Activated T-helper 9 cell treated with anti-CD3 and anti-CD28 coated beads, Interleukin-2, amount 50 U/mL, for 16 hours (primary cell): ENCODE results near the gene NEO1.
"Not testable (repeated sequence)": the region's sequence is repeated elsewhere in the genome, so short reads cannot be mapped to it uniquely, and the experiment has no call there.

Source experiments
- DNase-seq: peaks from one replicate; pipeline ENCODE4 v3.0.0-alpha.2; 2020; ENCODE audit warnings: low read depth

The NEO1 gene

DNA sequence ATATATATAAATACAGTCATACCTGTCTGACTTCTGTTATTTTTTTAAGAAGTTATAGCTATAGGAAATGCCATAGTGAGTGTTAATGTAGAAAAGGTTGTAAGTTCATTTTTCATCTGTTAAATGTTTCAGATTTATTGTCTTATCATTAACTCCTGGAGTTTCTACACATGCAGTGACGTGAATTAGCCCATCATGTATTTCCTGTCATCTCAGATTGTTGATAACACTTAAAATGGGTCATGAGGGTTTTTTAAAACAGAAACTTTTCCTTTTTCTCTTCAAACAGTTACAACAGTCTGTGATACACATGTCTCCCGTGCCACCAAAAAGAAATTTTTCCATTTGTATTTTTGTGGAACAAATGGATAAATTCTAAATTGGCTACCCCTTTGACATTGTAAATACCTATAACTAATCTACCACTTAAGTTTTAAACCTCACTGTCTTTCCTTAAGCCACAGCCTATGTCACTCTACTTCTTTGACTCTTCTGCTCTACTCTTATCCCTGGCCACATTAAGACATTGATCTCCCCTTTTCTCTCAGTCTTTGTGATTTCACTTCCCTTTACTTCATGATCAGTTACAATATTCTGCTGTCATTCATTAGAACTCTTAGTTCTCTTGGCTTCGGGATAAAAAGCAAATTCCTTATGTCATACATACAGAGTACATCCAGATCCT lies 89.1 kb downstream of the NEO1 start:
- DNase-seq = no peak

DNA sequence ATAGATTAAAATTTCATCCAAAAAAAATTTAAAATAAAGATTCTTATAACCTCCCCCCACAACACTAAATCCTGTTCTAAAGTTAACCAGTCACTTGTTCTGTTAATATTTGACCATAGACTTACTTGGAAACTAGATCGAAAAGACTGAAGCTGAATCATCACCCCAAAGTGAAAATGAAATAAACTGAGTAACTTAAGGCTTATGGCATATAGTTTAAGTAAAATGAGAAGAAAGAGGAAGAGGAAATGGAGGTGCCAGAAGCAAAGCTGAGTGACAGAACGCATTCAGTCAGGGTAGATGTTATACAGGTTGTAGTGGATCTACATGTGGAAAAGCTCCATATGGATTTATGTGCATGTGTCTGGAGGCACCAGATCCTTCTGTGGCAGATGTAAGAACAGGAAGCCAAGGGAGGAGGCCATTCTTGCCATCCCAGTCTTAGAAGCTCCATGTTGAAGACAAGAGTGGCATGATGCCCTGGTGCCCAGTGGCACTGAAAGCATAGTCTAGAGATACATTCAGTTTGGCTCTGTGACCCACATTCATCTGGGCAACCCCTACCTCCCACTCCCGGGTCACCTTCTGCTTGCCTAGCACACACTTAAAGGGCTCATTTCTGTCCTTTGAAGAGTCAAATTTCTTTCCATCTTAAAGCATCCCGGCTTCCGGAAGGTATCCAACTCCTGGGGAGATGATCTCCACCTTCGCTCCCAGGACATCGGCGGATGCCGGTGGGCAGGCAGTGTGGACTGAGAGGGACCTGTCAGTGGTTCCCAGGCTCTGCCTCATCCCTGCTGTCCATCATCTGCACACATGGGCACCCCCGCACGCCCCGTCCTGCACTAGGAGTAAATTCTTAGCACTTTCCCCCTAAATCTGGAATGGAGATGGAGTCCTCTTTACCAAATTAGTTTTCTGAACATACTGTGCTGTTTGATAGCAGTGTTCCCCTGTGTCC lies 90.8 kb downstream of the NEO1 start:
- DNase-seq = no peak

DNA sequence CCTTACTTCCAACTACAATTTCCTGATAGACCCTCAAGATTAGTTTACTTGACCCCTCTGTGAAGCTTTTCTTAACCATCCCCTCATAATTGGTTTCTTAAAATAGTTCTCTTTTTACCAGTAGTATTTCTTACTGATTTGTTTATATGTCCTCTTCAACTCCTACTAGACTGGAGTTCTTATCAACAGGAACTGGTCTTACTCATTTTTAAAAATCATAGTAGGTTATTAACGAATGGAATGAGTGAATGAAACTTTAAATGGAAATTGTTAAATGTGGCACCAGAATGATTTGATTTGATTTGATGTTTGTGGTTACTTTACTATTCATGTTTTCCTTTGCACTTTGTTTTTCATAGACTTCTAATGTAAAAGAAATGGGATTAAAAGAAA lies 91.5 kb downstream of the NEO1 start:
- DNase-seq = no peak

DNA sequence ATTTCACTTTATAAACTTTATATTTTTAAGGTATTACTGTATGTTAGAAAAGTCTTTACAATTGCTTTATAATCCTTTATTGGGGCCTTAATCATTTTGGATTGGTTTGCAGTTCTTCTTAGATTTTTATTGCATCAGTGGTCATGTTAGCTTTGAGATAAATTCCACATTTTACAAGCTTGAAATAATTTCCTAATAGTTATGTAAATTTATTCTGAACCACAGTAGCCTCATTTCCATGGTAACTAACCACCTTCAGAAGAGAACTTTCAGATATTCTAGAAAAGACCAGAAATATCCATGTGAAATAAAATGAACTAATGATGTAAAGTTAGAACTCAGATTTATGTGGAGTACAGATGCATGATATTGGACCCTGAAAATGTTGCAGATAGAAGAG lies 94.2 kb downstream of the NEO1 start:
- DNase-seq = no peak

DNA sequence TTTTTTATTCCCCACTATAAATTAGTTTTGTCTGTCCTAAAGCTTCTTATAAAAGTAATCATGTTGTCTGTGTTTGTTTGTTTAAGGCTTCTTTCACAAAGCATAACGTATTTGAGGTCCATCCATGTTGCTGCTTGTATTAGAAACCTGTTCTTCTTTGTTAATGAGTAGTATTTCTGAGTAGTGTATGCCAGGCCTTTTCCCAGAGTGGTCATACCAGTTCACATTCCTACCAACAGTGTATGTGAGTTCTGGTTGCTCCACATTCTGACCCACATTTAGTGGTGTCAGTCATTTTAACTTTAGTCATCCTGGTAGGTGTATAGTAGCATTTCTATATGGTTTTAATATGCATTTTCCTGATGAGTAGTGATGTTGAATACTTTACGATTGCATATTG lies 98.6 kb downstream of the NEO1 start:
- DNase-seq = no peak

DNA sequence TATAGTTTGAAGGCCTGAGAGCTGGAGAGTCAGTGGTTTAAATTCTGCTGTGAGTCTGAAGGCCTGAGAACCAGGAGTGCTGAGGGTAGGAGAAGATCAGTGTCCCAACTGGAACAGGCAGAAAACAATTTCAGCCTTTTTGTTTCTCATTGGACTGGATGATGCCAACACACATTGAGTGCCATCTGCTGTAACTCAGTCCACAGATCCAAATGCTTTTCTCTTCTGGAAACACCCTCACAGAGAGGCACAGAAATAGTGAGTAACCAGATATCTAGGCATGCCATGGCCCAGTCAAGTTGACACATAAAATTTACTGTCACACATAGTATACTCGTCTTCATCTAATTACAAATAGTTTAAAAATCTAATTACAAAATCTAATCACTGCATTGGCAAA lies 100.8 kb downstream of the NEO1 start:
- no peak for DNase-seq

DNA sequence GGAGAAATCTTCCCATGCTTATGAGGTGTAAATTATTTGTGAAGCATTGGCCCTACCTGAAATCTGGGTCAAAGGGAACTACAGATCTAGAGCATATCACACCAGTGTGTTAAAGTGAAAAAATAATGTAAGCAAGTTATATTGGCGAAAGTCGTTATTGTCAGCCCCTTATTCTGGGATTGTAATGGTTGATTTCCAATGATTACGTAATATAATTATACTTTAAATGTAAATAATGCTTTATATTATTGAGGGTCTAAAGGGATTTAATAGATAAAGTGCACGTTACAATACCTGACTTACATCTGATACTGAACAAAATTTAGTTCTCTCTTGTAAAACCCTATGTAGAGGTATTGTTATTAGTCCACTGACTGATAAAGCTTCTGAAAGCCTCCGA lies 101.2 kb downstream of the NEO1 start:
- DNase-seq = no peak

DNA sequence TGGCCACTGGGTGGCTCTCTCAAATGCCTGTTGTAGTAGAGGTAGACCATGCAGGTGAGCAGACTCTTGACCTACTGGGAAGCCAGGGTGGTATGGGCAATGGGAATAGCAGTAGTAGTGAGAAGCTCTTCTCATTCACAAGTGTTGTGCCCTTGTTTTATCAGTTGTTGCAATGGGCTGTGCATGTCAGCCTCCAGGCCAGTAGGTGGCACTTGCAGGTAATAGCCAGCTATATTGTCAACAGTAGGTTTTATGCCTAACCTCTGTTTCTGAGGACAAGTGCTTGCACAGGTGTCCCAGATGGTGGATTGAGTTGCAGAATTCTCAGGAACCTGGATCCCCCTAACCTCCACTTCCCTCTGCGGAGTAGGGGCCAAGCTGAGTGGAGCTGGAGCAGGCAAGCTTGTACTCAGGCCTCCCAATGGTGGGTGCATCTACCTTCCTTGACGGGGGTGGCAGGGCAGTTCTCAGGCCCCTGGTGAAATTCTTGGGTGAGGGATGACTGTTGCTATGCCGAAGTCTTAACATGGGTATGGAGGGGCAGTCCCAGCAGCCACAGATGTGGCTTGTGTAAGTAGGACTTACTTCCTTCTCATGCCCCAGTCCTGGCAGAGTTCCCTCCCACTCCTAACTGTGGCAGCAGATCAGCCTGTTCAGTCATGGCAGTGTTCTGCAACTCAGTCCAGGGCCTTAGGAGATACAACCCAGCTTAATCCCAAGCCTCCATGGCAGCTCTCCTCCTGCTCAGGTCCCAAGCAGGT lies 104.3 kb downstream of the NEO1 start:
- DNase-seq = no peak

DNA sequence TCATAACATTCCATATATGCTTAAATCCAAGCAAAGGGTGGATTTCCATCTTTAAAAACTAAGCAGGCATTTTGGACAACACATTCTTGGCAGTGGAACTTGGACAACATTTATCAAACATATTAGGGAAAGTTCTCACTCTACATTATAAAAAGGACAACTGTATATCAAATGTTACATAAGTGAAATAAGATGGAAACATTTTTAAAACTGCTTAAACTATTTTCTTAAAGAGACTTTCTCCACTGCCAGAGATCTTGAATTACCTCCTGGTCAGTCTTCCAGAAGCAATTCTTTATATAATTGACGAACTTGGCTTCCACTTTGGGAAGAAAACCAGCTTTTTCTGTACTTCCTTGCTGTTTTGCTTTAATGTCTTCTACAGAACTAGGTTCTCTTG lies 109.3 kb downstream of the NEO1 start:
- no peak for DNase-seq

DNA sequence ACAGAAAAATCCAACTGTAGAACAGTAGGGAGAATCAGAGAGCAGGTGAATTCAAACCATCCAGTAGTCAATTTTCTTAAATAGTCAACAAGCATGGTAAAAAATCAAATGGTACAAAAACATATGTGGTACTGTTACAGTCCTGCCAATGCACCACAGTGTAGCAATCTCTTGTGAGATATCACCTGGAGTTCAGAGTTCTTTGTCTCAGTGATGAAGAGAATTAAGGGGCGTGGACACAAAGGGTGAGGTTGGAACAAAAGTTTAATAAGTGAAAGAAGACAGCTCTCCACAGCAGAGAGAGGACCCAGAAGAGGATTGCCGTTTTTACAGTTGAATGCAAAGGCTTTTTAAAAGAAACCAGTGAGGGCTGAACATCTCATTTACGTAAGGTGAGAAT lies 113.2 kb downstream of the NEO1 start:
- no peak for DNase-seq

DNA sequence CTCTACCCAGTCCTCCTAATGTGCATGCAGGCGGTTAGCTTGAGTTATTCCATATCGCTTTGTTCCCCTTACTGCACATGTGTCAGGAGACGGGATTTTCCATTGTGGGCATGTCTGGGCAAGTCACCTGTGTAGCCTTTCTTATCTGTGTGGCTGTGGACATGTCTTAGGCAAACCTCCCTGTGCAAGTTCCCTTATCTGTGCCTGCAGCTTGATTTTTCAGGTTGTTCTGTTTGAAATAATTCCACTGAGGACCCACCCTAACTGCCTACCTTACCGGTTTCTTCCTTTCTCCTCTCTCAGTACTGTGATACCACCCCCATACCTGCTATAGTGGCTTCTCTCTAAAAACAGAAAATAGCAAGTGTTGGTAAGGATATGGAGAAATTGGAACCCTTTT lies 113.6 kb downstream of the NEO1 start:
- DNase-seq = no peak

DNA sequence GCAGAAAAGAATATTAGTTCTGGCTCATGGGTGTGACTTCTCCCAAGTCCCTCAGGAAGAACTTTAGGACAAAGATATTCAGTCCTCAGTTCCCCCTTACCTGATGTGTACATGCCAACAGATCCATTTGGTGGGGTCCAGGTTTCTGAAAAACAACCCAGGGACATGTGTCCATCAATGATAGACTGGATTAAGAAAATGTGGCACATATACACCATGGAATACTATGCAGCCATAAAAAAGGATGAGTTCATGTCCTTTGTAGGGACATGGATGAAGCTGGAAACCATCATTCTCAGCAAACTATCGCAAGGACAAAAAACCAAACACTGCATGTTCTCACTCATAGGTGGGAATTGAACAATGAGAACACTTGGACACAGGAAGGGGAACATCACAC lies 114.4 kb downstream of the NEO1 start:
- DNase-seq = not testable (repeated sequence)

DNA sequence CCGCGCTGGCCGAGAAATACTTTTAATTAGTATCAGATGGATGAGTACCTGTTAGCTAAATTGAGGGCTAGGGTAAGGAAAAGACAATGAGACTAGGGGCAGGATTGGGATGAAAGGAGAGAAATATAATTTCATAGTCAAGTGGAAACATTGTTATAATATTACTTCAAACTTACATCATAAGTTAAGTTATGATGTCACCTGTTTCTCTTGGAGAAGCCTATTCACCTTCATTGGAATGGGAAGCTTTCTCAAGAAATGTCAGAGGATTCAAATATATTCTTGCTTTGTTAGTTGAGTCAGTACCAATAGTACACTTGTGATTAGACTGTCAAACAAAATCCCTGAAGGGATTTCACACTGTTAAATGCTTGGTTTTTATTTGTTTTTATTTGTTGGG lies 116.2 kb downstream of the NEO1 start:
- no peak for DNase-seq

DNA sequence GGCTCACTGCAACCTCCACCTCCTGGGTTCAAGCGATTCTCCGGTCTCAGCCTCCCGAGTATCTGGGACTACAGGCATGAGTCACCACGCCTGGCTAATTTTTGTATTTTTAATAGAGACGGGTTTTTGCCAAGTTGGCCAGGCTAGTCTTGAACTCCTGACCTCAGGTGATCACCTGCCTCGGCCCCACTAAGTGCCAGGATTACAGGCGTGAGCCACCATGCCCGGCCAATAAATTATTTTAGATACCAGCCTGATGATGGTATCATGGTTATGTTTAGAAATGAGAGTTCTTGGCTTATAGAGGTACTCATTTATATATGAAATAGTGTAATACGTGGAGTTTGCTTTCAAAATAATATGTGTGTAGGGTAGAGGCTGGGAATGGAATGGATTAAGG lies 119.4 kb downstream of the NEO1 start:
- no peak for DNase-seq

DNA sequence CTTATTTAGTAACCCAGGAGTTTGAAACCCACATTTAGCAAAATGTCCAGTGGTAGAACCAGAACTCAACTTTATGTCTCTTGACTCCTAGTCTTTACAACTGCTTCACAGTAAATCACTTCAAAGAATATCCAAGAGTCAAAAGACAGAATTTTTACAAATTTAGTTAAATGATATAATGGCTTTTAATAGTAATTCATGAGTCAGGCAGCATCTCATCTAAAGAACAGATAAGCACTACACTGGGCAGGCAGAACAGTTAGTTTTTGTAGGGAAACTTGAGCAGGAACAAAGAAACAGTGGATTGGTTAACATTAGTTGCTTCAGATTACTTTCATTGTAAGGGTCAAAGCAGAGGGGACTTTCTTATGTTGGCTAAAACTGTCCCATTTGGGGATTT lies 120.2 kb downstream of the NEO1 start:
- DNase-seq = no peak

DNA sequence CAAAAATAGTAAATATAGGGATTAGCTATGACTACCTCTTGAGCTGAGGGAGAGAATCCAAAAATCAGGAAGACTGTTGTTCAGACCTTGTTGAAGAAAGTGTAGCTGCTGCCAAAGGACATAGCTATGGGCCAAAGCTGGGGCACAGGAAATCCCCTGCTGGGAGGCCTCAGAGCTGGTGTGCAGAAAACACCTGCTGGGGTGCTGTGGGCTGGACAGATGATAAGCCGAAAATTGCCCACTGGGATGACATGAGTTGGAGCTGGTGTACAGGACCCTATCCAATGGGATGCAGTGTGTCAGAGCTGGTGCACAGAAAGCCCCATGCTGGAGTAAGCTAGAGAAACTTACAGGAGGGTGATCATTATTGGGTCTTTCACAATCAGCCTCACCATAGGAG lies 121.9 kb downstream of the NEO1 start:
- DNase-seq = no peak

DNA sequence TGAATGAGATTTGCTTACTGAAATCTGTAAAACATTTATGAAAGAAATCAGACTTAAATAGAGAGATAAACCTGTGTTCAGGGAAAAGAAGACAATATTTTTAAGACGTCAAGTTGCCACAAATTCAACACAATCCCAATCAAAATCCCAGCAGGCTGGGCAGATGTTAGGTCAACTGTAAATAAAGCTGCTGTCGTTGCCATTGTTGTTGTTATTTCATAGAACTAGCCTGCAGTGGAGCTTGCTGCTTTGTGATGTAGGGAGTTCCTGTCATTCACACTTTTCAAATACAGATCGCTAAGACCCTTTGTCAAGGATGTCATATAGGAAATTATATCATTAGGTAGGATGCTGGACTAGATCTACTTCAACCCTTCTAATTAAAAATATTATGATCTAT lies 123.1 kb downstream of the NEO1 start:
- no peak for DNase-seq

DNA sequence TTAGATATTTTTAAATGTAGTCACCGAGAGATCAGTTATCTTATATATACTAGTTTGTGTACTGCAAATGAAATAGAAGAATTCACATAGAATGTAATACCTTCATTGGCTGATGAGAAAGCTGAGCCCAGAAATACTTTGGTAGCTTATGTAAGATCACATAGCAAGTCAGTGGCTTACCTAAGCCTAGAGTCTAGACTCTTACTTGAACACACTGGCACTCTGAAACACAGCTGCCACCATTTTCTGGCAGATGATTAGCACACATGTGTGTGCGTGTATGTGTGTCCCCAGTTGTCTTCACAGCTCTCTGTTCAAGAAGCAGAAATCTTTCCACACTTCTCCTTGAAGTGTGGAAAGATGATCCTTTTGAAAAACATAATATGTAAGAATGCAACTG lies 124.3 kb downstream of the NEO1 start:
- DNase-seq = no peak

DNA sequence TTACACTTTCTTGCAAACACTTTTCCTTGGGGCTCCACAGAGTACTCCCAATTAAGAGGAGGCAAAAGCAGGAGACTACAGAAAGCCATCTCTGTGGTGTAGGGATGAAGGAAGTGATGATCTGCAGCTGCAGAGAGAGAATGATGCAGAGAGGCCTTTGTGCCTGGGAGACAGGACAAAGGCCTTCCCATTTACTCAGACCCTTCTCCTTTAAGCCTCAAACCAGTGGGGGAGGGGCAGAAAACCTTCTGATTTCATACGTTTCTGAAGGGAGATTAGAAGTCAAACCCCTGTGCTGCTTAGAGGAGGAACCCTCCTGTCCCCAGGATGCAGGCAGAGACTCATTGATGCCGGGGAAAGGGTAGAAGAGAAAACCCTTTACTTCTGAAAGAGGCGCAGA lies 130.8 kb downstream of the NEO1 start:
- no peak for DNase-seq

DNA sequence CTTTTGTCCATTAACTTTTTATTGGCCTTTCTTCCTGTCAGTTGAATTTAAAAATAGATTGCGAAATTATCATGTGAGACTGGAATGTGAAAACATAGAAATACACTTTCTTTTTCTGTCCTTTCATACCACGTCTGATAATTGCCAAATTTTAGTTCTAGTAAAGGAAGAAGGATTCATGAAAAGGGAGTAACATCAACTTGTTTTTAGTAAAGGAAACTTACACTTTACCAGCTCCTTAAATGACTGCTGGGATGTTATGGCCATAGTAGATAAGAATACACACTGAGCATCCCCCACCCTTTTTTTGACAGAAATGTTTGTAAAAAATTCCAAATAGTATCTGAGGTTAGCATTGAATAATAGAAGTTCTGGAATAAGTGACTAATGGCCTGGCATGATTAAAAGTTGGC lies 137.9 kb downstream of the NEO1 start:
- DNase-seq = no peak

DNA sequence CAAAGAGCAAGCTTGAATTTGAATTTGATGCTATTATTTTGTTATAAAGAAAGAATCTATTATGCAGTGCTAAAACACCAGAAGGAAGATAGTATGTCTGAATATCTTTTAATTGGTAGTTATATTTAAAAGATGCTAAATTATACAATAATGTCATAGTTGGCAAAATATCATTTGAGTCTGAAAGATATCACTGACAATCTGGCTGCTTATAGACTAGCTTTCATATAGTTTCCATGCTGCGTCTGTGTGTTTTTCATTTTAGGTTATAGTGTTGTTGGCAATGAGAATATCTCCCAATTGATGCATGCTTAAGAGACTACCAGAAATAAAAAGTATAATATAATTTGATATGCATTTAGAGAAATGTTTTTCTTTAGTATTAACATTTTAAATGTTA lies 142.9 kb downstream of the NEO1 start:
- no peak for DNase-seq

DNA sequence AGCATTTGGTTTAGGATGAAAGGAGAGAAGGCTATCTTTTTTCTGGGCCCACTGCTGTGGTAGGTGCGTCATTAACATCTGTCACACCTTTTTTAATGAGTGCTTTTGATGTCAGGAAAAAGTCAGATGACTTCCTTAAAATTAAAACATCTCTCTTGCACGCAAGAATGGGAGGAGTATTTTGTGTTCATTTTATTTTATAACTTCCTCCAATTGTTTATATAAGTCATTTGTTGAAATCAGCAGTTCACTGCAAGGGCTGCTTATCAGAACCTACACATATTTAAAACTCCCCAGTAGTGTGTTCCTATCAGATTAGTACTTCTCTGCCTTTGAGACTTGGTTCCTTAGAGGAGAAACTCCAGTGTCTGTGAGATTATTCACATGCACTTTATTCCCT lies 143.8 kb downstream of the NEO1 start:
- DNase-seq = no peak

DNA sequence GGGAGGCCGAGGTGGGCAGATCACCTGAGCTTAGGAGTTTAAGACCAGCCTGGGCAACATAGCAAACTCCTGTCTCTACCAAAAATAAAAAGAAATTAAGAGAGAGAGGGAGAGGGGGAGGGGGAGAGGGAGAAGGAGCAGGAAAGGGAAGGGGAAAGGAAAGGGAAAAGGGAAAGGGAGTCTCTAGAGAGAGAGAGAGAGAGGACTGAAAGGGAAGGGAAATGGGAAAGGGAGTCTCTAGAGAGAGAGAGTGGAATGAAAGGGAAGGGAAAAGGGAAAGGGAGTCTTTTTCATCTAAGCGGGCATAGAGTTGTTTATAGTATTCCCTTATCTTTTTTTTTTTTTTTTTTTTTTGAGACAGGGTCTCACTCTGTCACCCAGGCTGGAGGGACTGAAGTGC lies 148.1 kb downstream of the NEO1 start:
- no peak for DNase-seq
